ENCODE results near the gene DYTN.

Gene DYTN

GRCh38 chr2:206688453-206688852 is 29.7 kb downstream of the DYTN start:
- no peak for TF ChIP-seq CTCF (IDR thresholded peaks at IDR 0.05; ENCODE audit: borderline replicate concordance, control extremely low read depth, extremely low read depth, insufficient read depth, missing control alignments)
- no peak for DNase-seq (ENCODE audit: low spot score)
- in situ Hi-C loops (cut with MboI; ENCODE audit: low sequenced_read_pairs, unreplicated experiment): no loop called here

- in situ Hi-C loops (cut with MboI; ENCODE audit: low sequenced_read_pairs, unreplicated experiment): no loop called here
- TF ChIP-seq CTCF (IDR thresholded peaks at IDR 0.05; ENCODE audit: borderline replicate concordance, control extremely low read depth, extremely low read depth, insufficient read depth, missing control alignments): no peak
- DNase-seq (ENCODE audit: low spot score): no peak
These were observed 34.6 kb downstream of the DYTN start for GRCh38 chr2:206683546-206683945.

GRCh38 chr2:206670531-206671319 is 47.5 kb downstream of the DYTN start:
- in situ Hi-C loops (cut with MboI; ENCODE audit: low sequenced_read_pairs, unreplicated experiment): no loop called here
- DNase-seq (ENCODE audit: low spot score): no peak
- TF ChIP-seq CTCF (IDR thresholded peaks at IDR 0.05; ENCODE audit: borderline replicate concordance, control extremely low read depth, extremely low read depth, insufficient read depth, missing control alignments): no peak

GRCh38 chr2:206665251-206665650 is 52.9 kb downstream of the DYTN start:
- in situ Hi-C loops (cut with MboI; ENCODE audit: low sequenced_read_pairs, unreplicated experiment): no loop called here
- TF ChIP-seq CTCF (IDR thresholded peaks at IDR 0.05; ENCODE audit: borderline replicate concordance, control extremely low read depth, extremely low read depth, insufficient read depth, missing control alignments): no peak
- DNase-seq (ENCODE audit: low spot score): no peak

- no peak for TF ChIP-seq CTCF (IDR thresholded peaks at IDR 0.05; ENCODE audit: borderline replicate concordance, control extremely low read depth, extremely low read depth, insufficient read depth, missing control alignments)
- no peak for DNase-seq (ENCODE audit: low spot score)
- in situ Hi-C loops (cut with MboI; ENCODE audit: low sequenced_read_pairs, unreplicated experiment): no loop called here
These were observed 61.1 kb downstream of the DYTN start for GRCh38 chr2:206657087-206657486.

GRCh38 chr2:206647985-206648384 is 70.2 kb downstream of the DYTN start:
- in situ Hi-C loops (cut with MboI; ENCODE audit: low sequenced_read_pairs, unreplicated experiment): no loop called here
- TF ChIP-seq CTCF (IDR thresholded peaks at IDR 0.05; ENCODE audit: borderline replicate concordance, control extremely low read depth, extremely low read depth, insufficient read depth, missing control alignments): no peak

More at GRCh38 chr2:206647985-206648384, 70.2 kb downstream of the DYTN start:
- no peak for DNase-seq (ENCODE audit: low spot score)

Data from GM13976 (cell line).